DOHH2 (cell line): ENCODE data around the gene ZNF771.

Experiments used
- H3F3A ChIP-seq: fragments of 200-600 bp; sonication (generic), shearing (Covaris generic); 2 replicates; pipeline ENCODE4 v1.6.0; 2016; ENCODE audit warnings: antibody characterized with exemption, mild to moderate bottlenecking; ENCODE audit not compliant: control insufficient read depth, insufficient read depth
- H3K27ac ChIP-seq: fragments of 200-600 bp; sonication (generic); 2 replicates; pipeline ENCODE4 v1.5.1; 2014; ENCODE audit warnings: low read depth, mild to moderate bottlenecking, low read length, moderate library complexity
- H3K27me3 ChIP-seq: fragments of 200-600 bp; sonication (generic); 2 replicates; pipeline ENCODE4 v1.6.1; 2014; ENCODE audit warnings: mild to moderate bottlenecking, low read length, mixed read lengths; ENCODE audit not compliant: control insufficient read depth
- H3K36me3 ChIP-seq: fragments of 200-600 bp; sonication (generic); 2 replicates; pipeline ENCODE4 v1.6.1; 2014; ENCODE audit warnings: mild to moderate bottlenecking, low read length, moderate library complexity, mixed read lengths; ENCODE audit not compliant: control insufficient read depth
- H3K4me1 ChIP-seq: fragments of 200-600 bp; sonication (generic); 2 replicates; pipeline ENCODE4 v1.6.1; 2014; ENCODE audit warnings: mild to moderate bottlenecking, low read length, mixed read lengths; ENCODE audit not compliant: control insufficient read depth
- H3K4me2 ChIP-seq: fragments of 200-600 bp; sonication (generic); 2 replicates; pipeline ENCODE4 v1.6.0; 2014; ENCODE audit warnings: mild to moderate bottlenecking, low read length, moderate library complexity
- H3K4me3 ChIP-seq: fragments of 200-600 bp; sonication (generic); 2 replicates; pipeline ENCODE4 v1.5.1; 2014; ENCODE audit warnings: mild to moderate bottlenecking, low read length, mixed read lengths
- H3K79me2 ChIP-seq: fragments of 200-600 bp; sonication (generic); 2 replicates; pipeline ENCODE4 v1.6.1; 2014; ENCODE audit warnings: mild to moderate bottlenecking, low read length, mixed read lengths; ENCODE audit not compliant: control insufficient read depth
- H3K9me2 ChIP-seq: fragments of 200-600 bp; sonication (generic); replicated peaks from 2 replicates; pipeline ENCODE4 v1.6.1; 2014; ENCODE audit warnings: mild to moderate bottlenecking, low read length, mixed read lengths; ENCODE audit not compliant: control insufficient read depth
- H3K9me3 ChIP-seq: fragments of 200-600 bp; sonication (generic); 2 replicates; pipeline ENCODE4 v1.6.1; 2014; ENCODE audit warnings: antibody characterized with exemption, low read length, mixed read lengths; ENCODE audit not compliant: control insufficient read depth, insufficient read depth
- H4K20me1 ChIP-seq: fragments of 200-600 bp; sonication (generic); 2 replicates; pipeline ENCODE4 v1.6.0; 2014; ENCODE audit warnings: low read depth, mild to moderate bottlenecking, antibody characterized with exemption, low read length, moderate library complexity; ENCODE audit not compliant: control insufficient read depth, insufficient read depth
- EZH2phosphoT487 ChIP-seq: fragments of 200-600 bp; sonication (generic); IDR thresholded peaks from 2 replicates; pipeline ENCODE4 v1.6.1; 2017; ENCODE audit warnings: borderline replicate concordance, mild to moderate bottlenecking, antibody characterized with exemption, low read length, moderate library complexity, mixed read lengths
- TF ChIP-seq, protein P1 (sequence below): fragments of 200-600 bp; sonication (generic); IDR thresholded peaks from one replicate; pipeline ENCODE4 v1.5.1; 2014; ENCODE audit warnings: antibody characterized with exemption, mild to moderate bottlenecking, low read depth, low read length; ENCODE audit not compliant: poor library complexity, severe bottlenecking

ZNF771 gene

DNA sequence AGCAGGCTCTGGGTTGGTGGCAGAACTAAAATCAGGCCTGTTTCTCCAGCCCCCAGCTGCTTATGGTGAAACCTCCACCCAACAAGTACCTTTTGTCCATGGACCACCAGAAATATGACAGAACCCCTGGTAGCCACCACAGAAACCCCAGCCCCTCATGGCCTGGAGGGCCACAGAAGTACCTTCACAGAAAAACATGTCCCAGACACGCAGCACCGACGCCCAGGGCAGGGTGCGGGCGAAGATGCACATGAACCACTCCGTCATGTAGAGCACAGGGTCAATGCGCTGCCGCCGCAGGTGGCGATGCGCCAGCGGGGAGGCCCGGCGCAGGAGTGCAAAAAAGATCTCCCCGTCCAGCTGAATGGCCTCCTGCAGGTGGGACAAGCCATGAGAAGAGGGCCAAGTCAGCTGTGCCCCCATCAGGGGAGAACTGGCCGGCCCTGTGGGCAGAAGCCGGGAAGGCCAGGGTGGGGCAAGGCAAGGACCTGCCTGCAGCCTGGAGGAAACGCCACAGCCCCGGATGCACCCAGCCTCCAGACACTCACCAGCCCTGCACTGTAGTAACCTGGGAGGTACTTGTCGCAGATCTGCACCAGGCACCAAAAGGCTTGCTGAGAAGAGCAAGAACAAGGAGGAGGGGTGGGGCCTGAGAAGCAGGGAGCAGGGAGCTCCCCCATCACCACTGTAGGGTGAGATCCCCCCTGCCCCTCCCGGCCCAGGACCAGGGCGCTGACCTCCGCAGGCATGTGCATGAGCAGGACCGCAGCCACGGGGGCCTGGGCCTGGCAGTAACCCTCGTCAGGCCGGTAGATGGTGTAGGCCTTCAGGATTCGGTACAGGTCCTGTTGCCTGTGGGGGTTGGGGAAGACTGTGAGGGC is 48.2 kb upstream of the ZNF771 start:
- no peak for TF ChIP-seq EZH2phosphoT487
- TF ChIP-seq, protein P1, sequence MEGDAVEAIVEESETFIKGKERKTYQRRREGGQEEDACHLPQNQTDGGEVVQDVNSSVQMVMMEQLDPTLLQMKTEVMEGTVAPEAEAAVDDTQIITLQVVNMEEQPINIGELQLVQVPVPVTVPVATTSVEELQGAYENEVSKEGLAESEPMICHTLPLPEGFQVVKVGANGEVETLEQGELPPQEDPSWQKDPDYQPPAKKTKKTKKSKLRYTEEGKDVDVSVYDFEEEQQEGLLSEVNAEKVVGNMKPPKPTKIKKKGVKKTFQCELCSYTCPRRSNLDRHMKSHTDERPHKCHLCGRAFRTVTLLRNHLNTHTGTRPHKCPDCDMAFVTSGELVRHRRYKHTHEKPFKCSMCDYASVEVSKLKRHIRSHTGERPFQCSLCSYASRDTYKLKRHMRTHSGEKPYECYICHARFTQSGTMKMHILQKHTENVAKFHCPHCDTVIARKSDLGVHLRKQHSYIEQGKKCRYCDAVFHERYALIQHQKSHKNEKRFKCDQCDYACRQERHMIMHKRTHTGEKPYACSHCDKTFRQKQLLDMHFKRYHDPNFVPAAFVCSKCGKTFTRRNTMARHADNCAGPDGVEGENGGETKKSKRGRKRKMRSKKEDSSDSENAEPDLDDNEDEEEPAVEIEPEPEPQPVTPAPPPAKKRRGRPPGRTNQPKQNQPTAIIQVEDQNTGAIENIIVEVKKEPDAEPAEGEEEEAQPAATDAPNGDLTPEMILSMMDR, result no peak
- Histone ChIP-seq H3F3A (peaks cover 10% of the 10 kb centered on the region; the same call in 1 of the 2 replicates), H3K4me2 (no peak overlapping the region), H3K9me3 (no peaks in the 10 kb centered on the region), H4K20me1 (no peaks in the 10 kb centered on the region), H3K27me3 (no peaks in the 10 kb centered on the region), H3K36me3 (peaks cover 69% of the 10 kb centered on the region), H3K4me3 (no peak overlapping the region), H3K79me2 (peaks cover 76% of the 10 kb centered on the region), H3K4me1 (peaks cover 24% of the 10 kb centered on the region), H3K9me2 (no peaks in the 10 kb centered on the region), H3K27ac (no peak overlapping the region)

GRCh38 chr16:30359871-30360170 is 47.6 kb upstream of the ZNF771 start:
- Histone ChIP-seq H3K79me2 (peaks cover 76% of the 10 kb centered on the region), H3K36me3 (peaks cover 71% of the 10 kb centered on the region)

GRCh38 chr16:30361180-30361579 is 46.2 kb upstream of the ZNF771 start:
- Histone ChIP-seq H3K27ac (no peak overlapping the region), H3K9me3 (no peaks in the 10 kb centered on the region), H3K27me3 (no peaks in the 10 kb centered on the region), H3F3A (peaks cover 10% of the 10 kb centered on the region; the same call in 1 of the 2 replicates), H3K9me2 (no peaks in the 10 kb centered on the region), H3K79me2 (peaks cover 78% of the 10 kb centered on the region), H4K20me1 (no peaks in the 10 kb centered on the region), H3K36me3 (peaks cover 78% of the 10 kb centered on the region), H3K4me2 (no peak overlapping the region), H3K4me1 (peaks cover 15% of the 10 kb centered on the region), H3K4me3 (no peak overlapping the region)
- no peak for TF ChIP-seq EZH2phosphoT487
- TF ChIP-seq, protein P1, result no peak

More at GRCh38 chr16:30359871-30360170, 47.6 kb upstream of the ZNF771 start:
- Histone ChIP-seq H3K9me2 (no peaks in the 10 kb centered on the region), H3F3A (peaks cover 10% of the 10 kb centered on the region; the same call in 1 of the 2 replicates), H3K9me3 (no peaks in the 10 kb centered on the region), H3K27ac (no peak overlapping the region), H3K27me3 (no peaks in the 10 kb centered on the region), H3K4me3 (no peak overlapping the region), H3K4me1 (peaks cover 24% of the 10 kb centered on the region), H4K20me1 (no peaks in the 10 kb centered on the region), H3K4me2 (no peak overlapping the region)
- TF ChIP-seq EZH2phosphoT487, result no peak
- TF ChIP-seq, protein P1, result no peak
